H9 (cell line): Measurements from ENCODE around the gene RERE. TPM values are rescaled to one million over a fixed set of nuclear protein-coding genes. Genes with fewer than 3 reads are reported as not detected.

Experiments
- DNase-seq: peaks from one replicate; pipeline ENCODE4 v3.0.0-alpha.2; 2017
- H2AFZ ChIP-seq: one replicate; pipeline ENCODE4 v1.6.1; 2013; ENCODE audit warnings: mild to moderate bottlenecking, low read length, control low read depth, moderate library complexity
- H2AK5ac ChIP-seq: 2 replicates; pipeline ENCODE4 v1.6.1; 2013; ENCODE audit warnings: low read length, control low read depth, mixed read lengths; ENCODE audit not compliant: insufficient read length
- H2BK120ac ChIP-seq: one replicate; pipeline ENCODE4 v1.6.1; 2013; ENCODE audit warnings: low read depth, mild to moderate bottlenecking, low read length, control low read depth, inconsistent platforms; ENCODE audit not compliant: poor library complexity, severe bottlenecking
- H2BK12ac ChIP-seq: 2 replicates; pipeline ENCODE4 v1.6.1; 2013; ENCODE audit warnings: low read length, control low read depth, mixed read lengths, low read depth; ENCODE audit not compliant: insufficient read length
- H2BK15ac ChIP-seq: 2 replicates; pipeline ENCODE4 v1.6.1; 2013; ENCODE audit warnings: low read depth, low read length, control low read depth
- H2BK20ac ChIP-seq: one replicate; pipeline ENCODE4 v1.6.1; 2013; ENCODE audit warnings: low read depth, mild to moderate bottlenecking, low read length, control low read depth, inconsistent platforms; ENCODE audit not compliant: poor library complexity, severe bottlenecking
- H2BK5ac ChIP-seq: 2 replicates; pipeline ENCODE4 v1.6.1; 2013; ENCODE audit warnings: low read length, control low read depth, mixed read lengths; ENCODE audit not compliant: insufficient read length
- H3K14ac ChIP-seq: 2 replicates; pipeline ENCODE4 v1.6.1; 2013; ENCODE audit warnings: low read length, control low read depth; ENCODE audit not compliant: insufficient read depth
- H3K18ac ChIP-seq: 2 replicates; pipeline ENCODE4 v1.6.1; 2013; ENCODE audit warnings: low read depth, mild to moderate bottlenecking, mixed read lengths, low read length, control low read depth; ENCODE audit not compliant: insufficient read length
- H3K23ac ChIP-seq: 2 replicates; pipeline ENCODE4 v1.6.1; 2013; ENCODE audit warnings: low read length, control low read depth, mixed read lengths, low read depth; ENCODE audit not compliant: insufficient read length
- H3K23me2 ChIP-seq: 2 replicates; pipeline ENCODE4 v1.6.1; 2013; ENCODE audit warnings: low read depth, mild to moderate bottlenecking, mixed read lengths, low read length, control low read depth; ENCODE audit not compliant: insufficient read length, poor library complexity, severe bottlenecking
- H3K27ac ChIP-seq: 2 replicates; pipeline ENCODE4 v1.5.1; 2013; ENCODE audit warnings: low read length, control low read depth, mixed read lengths, low read depth; ENCODE audit not compliant: insufficient read length
- H3K27me3 ChIP-seq: 2 replicates; pipeline ENCODE4 v1.6.1; 2013; ENCODE audit warnings: low read length, control low read depth, inconsistent platforms; ENCODE audit not compliant: insufficient read depth
- H3K4ac ChIP-seq: 2 replicates; pipeline ENCODE4 v1.6.1; 2013; ENCODE audit warnings: low read depth, mild to moderate bottlenecking, control low read depth, inconsistent platforms, low read length, moderate library complexity
- H3K4me1 ChIP-seq: 2 replicates; pipeline ENCODE4 v1.6.1; 2013; ENCODE audit warnings: low read length, control low read depth, inconsistent platforms; ENCODE audit not compliant: insufficient read depth
- H3K4me2 ChIP-seq: 2 replicates; pipeline ENCODE4 v1.6.1; 2013; ENCODE audit warnings: low read length, control low read depth, mixed read lengths; ENCODE audit not compliant: insufficient read length, insufficient read depth
- H3K56ac ChIP-seq: 2 replicates; pipeline ENCODE4 v1.6.1; 2013; ENCODE audit warnings: low read depth, mild to moderate bottlenecking, mixed read lengths, low read length, control low read depth; ENCODE audit not compliant: insufficient read length
- H3K79me1 ChIP-seq: 2 replicates; pipeline ENCODE4 v1.6.1; 2013; ENCODE audit warnings: low read depth, mild to moderate bottlenecking, moderate library complexity, low read length, control low read depth, inconsistent platforms; ENCODE audit not compliant: insufficient read depth, poor library complexity, severe bottlenecking
- H3K79me2 ChIP-seq: 2 replicates; pipeline ENCODE4 v1.6.1; 2013; ENCODE audit warnings: low read length, control low read depth, inconsistent platforms; ENCODE audit not compliant: insufficient read depth
- H3K9ac ChIP-seq: 2 replicates; pipeline ENCODE4 v1.6.1; 2013; ENCODE audit warnings: low read length, control low read depth, mixed read lengths; ENCODE audit not compliant: insufficient read length; ENCODE audit errors: extremely low read depth
- H3K9me3 ChIP-seq: one replicate; pipeline ENCODE4 v1.6.1; 2013; ENCODE audit warnings: low read depth, low read length, inconsistent platforms; ENCODE audit not compliant: control insufficient read depth
- H3T11ph ChIP-seq: one replicate; pipeline ENCODE4 v1.6.1; 2013; ENCODE audit warnings: mild to moderate bottlenecking, low read length, control low read depth, inconsistent platforms
- H4K20me1 ChIP-seq: one replicate; pipeline ENCODE4 v1.6.1; 2013; ENCODE audit not compliant: control insufficient read depth, insufficient read length, insufficient read depth
- H4K5ac ChIP-seq: 2 replicates; pipeline ENCODE4 v1.6.1; 2013; ENCODE audit warnings: low read depth, mild to moderate bottlenecking, mixed read lengths, low read length, control low read depth; ENCODE audit not compliant: insufficient read length
- H4K8ac ChIP-seq: replicated peaks from 2 replicates; pipeline ENCODE4 v1.6.1; 2013; ENCODE audit warnings: low read length, control low read depth, mixed read lengths, low read depth; ENCODE audit not compliant: insufficient read length
- H4K91ac ChIP-seq: 2 replicates; pipeline ENCODE4 v1.6.1; 2013; ENCODE audit warnings: low read depth, mild to moderate bottlenecking, moderate library complexity, mixed read lengths, low read length, control low read depth; ENCODE audit not compliant: insufficient read length
- H3K27ac Mint-ChIP-seq, 3 experiments: 2 replicates in 2 of 3; 3 replicates in 1 of 3; pipeline ENCODE4 v1.8.0; 2020 to 2021; ENCODE audit warnings: mixed read lengths in 3 of 3, mild to moderate bottlenecking in 1 of 3, moderate library complexity in 1 of 3
- H3K27me3 Mint-ChIP-seq: 2 replicates; pipeline ENCODE4 v1.8.0; 2021; ENCODE audit warnings: low read depth, mild to moderate bottlenecking, moderate library complexity, mixed read lengths
- H3K36me3 Mint-ChIP-seq, 3 experiments: 2 replicates in 2 of 3; 3 replicates in 1 of 3; pipeline ENCODE4 v1.8.0; 2020 to 2021; ENCODE audit warnings: low read depth in 3 of 3, mixed read lengths in 3 of 3; ENCODE audit not compliant: insufficient read depth in 1 of 3
- H3K4me1 Mint-ChIP-seq, 2 experiments: 2 replicates each; pipeline ENCODE4 v1.8.0; 2020; ENCODE audit warnings: mixed read lengths in 2 of 2
- H3K4me3 Mint-ChIP-seq, 2 experiments: 2 replicates in 1 of 2; 3 replicates in 1 of 2; pipeline ENCODE4 v1.8.0; 2020 to 2021; ENCODE audit warnings: mild to moderate bottlenecking in 2 of 2, mixed read lengths in 2 of 2, moderate library complexity in 1 of 2
- H3K9me3 Mint-ChIP-seq, 2 experiments: 2 replicates in 1 of 2; 3 replicates in 1 of 2; pipeline ENCODE4 v1.8.0; 2020; ENCODE audit warnings: mild to moderate bottlenecking in 2 of 2, mixed read lengths in 2 of 2, moderate library complexity in 1 of 2
- WGBS: extraction: QIAGEN DNeasy Blood & Tissue Kit; methylation state at CpG from one replicate; pipeline ENCODE4 v1.1.7; 2013; ENCODE audit warnings: missing lambda C conversion rate, low lambda C conversion rate, mixed read lengths; ENCODE audit not compliant: insufficient read length; ENCODE audit errors: extremely low coverage; 5-methylcytosine and 5-hydroxymethylcytosine counted together
- total RNA-seq: library from RNA; stranded (reverse); gene quantifications from 2 replicates; pipeline ENCODE4 v1.2.1, GENCODE V29; 2021
- TF ChIP-seq, protein P1 (sequence below): fragments of 200-600 bp; sonication (generic); conservative IDR thresholded peaks from 3 replicates; pipeline ENCODE4 v1.8.0; 2021; ENCODE audit warnings: antibody characterized with exemption, mild to moderate bottlenecking

Gene RERE
- total RNA-seq, 1 experiment from 2014 or later = 103 TPM

DNA sequence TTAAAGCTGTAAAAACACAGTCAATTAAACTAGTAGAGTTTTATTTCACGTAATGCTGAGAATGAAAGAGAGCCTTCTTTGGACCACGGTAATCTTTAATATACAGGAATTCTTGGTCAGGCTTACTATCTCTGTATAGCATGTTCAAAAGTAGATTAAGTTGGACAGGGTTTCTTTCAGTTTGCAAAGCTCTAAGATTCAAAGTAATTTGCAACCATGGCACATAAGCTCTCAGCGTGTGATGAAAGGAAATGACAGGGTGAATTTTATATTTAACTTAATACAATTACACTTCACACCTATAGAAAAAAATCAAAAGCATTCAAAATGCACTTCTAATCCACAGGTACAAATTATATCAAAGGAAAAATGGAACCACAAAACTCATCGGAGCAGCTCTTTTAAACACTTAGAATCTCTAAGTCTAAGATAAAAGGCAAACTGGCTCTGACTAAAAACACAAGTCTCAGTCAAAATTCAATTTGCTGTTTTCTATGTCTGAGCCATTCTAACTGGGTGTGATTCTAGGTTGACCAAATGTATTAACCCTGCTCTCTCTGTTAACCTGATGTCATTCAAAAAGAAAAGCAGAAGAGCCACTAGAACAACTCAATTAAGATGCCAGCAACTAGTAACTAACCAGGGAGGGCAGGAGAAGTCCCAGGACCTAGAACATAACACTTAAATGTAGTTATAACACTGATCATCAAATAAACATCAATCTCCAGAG is 147.7 kb downstream of the RERE start:
- Histone ChIP-seq H3K4me1 (peaks cover 15% of the 10 kb centered on the region), H3K56ac (no peak overlapping the region), H3K14ac (no peak overlapping the region), H3K23ac (no peak overlapping the region), H3K4ac (no peak overlapping the region), H2BK12ac (no peak overlapping the region), H3K27ac (no peak overlapping the region), H4K8ac (no peak overlapping the region), H2BK5ac (no peak overlapping the region), H2AFZ (no peak overlapping the region), H2AK5ac (no peak overlapping the region), H3K79me1 (peaks cover 3% of the 10 kb centered on the region), H2BK20ac (no peak overlapping the region), H3K9ac (no peak overlapping the region), H2BK15ac (no peak overlapping the region), H3K4me2 (no peak overlapping the region), H4K20me1 (no peaks in the 10 kb centered on the region), H3K23me2 (no peaks in the 10 kb centered on the region), H4K5ac (no peak overlapping the region), H3K18ac (no peak overlapping the region), H3T11ph (no peak overlapping the region), H4K91ac (no peak overlapping the region), H2BK120ac (no peak overlapping the region), H3K27me3 (no peaks in the 10 kb centered on the region), H3K79me2 (peaks cover 64% of the 10 kb centered on the region), H3K9me3 (no peaks in the 10 kb centered on the region)
- Mint-ChIP-seq H3K27me3 (no peaks in the 10 kb centered on the region), H3K4me3 (no peak overlapping the region; a peak in 1 of 5 replicates), H3K4me1 (peaks cover 38 to 48% of the 10 kb centered on the region in 2 experiments), H3K9me3 (no peaks in the 10 kb centered on the region), H3K27ac (peak overlapping the region in 1 of 3 experiments; percentile 19; a peak in 1 of 7 replicates), H3K36me3 (no peaks in the 10 kb centered on the region)
- whole genome bisulfite sequencing = no CpG with 5 or more reads among the region's 4 CpGs
- DNase-seq = no peak
- TF ChIP-seq, protein P1, sequence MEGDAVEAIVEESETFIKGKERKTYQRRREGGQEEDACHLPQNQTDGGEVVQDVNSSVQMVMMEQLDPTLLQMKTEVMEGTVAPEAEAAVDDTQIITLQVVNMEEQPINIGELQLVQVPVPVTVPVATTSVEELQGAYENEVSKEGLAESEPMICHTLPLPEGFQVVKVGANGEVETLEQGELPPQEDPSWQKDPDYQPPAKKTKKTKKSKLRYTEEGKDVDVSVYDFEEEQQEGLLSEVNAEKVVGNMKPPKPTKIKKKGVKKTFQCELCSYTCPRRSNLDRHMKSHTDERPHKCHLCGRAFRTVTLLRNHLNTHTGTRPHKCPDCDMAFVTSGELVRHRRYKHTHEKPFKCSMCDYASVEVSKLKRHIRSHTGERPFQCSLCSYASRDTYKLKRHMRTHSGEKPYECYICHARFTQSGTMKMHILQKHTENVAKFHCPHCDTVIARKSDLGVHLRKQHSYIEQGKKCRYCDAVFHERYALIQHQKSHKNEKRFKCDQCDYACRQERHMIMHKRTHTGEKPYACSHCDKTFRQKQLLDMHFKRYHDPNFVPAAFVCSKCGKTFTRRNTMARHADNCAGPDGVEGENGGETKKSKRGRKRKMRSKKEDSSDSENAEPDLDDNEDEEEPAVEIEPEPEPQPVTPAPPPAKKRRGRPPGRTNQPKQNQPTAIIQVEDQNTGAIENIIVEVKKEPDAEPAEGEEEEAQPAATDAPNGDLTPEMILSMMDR = no peak
